OCI-M2 (cell line): ENCODE results near the gene SACM1L.
"Not testable (repeated sequence)": the region's sequence is repeated elsewhere in the genome, so short reads cannot be mapped to it uniquely, and the experiment has no call there.

Experiments
- DNase-seq: peaks from one replicate; lab custom pipeline; 2025; ENCODE audit not compliant: unreplicated experiment; lab: John Stamatoyannopoulos, UW

The SACM1L gene

GRCh38 chr3:45741247-45741646 is 52.1 kb downstream of the SACM1L start:
- DNase-seq: no peak

DNA sequence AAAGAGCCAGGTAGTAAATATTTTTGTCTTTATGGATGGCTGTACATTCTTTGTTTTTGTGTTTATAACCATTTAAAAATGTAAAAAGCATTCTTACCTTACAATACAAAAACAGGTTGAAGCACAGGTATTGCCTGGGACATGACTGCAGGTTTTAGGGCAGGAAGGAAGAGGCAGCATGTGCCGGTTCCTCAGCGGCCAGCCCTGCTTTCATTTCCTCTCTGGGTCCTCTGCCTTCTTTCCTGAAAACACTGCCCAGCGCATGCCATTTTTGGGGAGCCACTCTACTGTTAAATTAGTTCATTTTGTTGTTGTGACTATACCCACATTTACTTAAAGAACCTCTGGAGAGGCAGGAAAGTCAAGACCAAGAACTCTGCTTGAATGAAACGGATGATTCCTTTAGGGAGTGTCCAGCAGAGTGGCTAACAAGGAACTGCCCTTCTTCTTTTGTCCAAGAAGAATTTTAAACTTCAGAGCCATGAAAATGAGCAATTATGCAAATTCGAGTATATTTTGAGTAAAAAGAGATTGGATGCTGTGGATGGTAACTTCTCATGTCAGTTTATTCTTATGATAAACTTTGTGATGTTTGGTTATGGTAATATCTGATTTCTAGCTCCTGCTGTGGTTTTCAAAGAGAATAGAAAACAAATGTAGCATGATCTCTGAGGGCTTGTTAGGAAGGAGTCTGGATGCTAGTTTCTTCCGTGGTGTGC is 52.7 kb downstream of the SACM1L start:
- DNase-seq: no peak

- no peak for DNase-seq
Measured at GRCh38 chr3:45742461-45743089, 53.4 kb downstream of the SACM1L start.

GRCh38 chr3:45746165-45746776 is 57.1 kb downstream of the SACM1L start:
- DNase-seq: no peak

DNA sequence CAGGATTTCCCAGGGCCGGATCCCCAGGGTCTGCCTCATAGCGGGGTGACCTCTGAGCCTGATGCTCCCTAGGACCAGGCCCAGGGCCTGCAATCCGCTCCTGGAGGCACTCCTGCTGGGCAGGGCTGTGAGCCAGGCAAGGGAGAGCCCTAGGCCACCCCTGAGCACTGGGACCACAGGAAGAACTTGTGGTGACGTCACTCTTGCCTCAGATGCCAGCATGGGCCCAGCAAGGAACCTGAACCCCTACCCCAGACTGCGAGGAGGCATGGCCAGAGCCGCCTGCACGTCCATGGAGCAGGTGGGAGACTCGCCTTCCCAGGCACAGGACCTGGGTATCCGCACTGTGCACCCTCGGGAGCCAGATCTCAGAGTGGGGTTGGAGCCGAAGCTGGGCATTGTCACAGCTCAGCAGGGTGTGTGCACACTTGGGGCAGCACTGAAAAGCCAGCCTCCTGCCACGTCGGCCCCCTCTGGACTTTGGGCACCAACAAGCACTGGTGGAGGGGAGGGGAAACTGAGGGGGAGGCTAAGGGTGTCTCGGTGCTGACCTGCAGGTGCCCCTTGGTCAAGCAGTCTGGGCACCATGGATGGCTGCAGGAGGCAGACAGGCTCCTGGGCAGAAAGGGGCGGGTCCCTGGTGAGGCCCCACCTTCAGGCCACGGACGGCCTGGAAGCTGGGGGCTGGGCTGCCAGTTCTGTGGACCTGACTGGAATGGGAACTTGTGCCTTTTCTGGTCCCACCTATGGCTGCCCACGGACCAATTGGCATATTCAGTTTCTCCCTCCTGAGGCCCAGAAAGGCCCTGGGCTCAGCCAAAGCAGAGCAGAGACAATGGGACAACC is 57.8 kb downstream of the SACM1L start:
- no peak for DNase-seq

- DNase-seq: no peak
Measured at GRCh38 chr3:45748068-45748467, 58.9 kb downstream of the SACM1L start.

GRCh38 chr3:45749036-45749600 is 59.9 kb downstream of the SACM1L start:
- not testable (repeated sequence) for DNase-seq

GRCh38 chr3:45749880-45750279 is 60.7 kb downstream of the SACM1L start:
- no peak for DNase-seq

DNA sequence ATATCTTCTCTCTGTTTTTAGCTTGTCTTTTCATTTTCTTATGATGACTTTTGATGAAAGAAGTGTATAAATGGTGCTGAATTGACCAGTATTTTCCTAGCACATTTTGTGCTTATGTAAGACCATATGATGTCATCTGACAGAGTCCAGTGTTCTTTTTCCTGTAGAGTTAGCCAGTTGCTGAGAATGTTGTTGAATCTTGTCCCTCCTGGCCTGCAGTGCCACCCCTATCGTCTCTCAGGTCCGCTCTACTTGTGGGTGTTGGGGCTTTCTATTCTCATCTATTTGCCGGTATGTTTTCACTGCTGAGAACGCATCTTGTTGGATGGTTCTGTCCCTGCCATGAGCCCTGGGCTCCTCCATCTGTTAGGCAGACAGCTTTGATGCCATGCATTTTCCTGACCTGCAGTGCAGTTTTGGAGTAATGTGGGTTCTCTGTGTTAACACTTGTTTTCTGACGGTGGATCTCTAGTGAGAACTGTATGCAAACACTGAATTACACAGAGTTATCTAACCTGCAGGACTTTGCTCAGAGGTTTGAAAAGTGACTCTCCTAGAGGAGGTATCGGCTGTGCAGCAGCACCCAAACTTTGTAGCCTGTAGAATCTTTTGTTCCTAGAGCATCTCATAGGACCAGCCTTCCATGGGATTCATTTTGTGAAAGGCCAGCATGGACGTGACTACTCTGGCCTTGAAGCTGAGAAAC is 62.5 kb downstream of the SACM1L start:
- DNase-seq: no peak

GRCh38 chr3:45753095-45753494 is 63.9 kb downstream of the SACM1L start:
- DNase-seq: no peak

DNA sequence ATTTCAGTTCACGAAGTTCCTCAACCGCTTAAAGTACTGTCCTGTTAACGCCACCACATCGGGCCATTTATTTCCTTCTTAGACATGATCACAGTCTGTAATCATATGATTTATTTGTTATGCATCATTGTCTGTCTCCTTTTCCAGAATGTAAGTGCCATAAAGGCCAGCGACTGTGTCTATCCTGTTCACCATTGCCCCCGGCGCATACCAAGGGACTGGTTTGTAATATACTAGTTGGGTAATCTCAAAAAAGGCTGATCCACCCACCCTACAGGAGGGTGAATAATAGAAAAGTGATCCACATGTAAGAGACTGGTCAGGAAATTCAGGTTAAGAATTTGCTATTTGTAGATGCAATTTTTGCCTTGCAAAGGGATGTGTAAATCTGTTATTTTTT is 65.3 kb downstream of the SACM1L start:
- no peak for DNase-seq

GRCh38 chr3:45756055-45756454 is 66.9 kb downstream of the SACM1L start:
- DNase-seq: no peak

- DNase-seq: not testable (repeated sequence)
Measured at GRCh38 chr3:45757141-45757540, 67.9 kb downstream of the SACM1L start.

GRCh38 chr3:45758871-45759270 is 69.7 kb downstream of the SACM1L start:
- DNase-seq: no peak

DNA sequence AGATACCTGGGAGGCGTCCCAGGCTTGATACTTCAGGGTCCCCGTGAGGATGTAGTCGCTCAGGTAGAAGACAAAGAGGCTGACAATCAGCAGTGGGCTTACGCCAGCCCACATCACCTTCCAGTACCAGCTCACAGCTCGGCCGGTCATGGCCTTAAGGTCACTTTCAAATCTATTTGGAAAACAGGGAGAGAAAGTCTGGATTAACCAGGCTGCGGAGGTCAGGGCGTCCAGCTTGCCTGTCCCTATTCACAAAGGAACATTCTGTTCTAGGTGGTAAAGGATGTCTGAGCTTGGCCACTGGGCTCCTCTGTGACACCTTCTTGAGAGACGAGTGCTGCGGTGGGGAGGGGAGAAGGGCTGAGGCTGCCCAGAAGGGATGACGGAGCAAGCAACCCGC is 70.7 kb downstream of the SACM1L start:
- DNase-seq: no peak

GRCh38 chr3:45760878-45761711 is 71.9 kb downstream of the SACM1L start:
- no peak for DNase-seq

DNA sequence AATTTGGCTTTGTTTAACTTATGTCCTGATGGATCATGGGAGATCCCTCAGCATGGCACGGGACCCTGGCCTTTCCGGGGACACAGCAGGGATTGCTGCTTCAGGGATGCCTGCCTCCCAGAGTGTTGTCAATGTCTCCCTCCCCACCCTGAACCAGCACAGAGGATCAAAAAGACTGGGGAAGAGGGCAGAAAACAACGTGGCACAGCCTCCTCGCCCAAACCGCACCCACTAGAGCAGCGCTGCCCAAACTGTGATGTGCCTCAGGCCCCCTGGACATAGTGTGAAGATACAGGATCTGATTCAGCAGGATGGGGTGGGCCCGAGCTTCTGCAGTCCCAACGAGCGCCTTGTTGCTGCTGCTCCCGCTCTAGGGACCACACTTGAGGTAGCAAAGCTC is 72.6 kb downstream of the SACM1L start:
- DNase-seq: no peak

GRCh38 chr3:45762647-45763302 is 73.6 kb downstream of the SACM1L start:
- no peak for DNase-seq

DNA sequence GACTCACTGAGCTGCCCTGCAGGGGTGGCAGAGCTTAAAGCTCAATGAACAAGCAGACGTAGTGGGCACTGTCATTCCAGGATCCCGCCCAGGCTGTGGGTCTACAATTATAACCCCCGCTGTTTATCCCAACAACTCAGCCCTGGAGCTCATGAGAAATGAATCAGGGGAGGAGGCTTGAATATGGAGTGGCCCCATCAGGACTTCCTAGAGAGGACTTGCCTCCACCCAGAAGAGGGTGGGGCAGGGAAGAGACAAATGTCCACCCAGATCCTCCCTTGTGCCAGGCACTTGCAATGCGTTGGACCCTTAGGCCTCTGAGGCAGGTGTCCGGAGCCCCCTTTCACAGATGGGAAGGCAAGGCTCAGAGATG is 74.1 kb downstream of the SACM1L start:
- DNase-seq: no peak
